GM21447 (cell line): Measurements from ENCODE around the gene PEX14.

Experiments
- ATAC-seq: cut with Tn5 transposase; IDR thresholded peaks from one replicate; pipeline ENCODE4 v1.9.1; 2021; ENCODE audit not compliant: unreplicated experiment

The PEX14 gene

DNA sequence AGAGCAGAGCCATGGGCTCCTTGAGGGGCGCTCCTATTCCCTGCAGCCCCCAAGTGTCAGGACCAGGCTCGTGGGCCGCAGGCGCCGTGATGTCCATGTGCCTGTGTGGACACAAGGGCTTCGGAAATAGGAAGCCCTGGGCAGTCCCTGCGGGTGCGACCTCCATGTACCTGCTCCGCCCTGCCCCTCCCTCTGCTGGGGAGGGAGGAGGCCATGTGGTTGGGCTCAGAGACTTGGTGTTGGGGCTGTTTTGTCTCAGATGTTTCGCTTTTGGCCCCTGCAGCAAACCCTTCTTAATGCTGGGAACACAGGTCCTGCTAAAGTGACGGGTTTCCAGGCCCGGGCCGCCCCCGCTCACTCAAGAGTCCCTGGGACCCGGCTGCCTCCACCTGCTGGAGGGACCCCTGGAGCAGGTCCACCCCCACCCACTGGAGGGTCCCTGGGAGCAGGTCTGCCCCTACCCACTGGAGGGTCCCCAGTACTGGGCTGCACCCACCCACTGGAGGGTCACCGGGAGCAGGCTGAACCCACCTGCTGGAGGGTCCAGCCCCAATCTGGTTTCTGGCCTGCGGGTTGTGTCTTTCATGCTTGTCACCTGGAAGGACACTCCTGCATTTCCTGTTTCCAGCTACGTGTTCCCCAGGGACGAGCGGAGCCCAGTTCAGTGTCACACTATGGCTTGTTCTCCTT is 156.5 kb downstream of the PEX14 start:
- ATAC-seq, result no peak

DNA sequence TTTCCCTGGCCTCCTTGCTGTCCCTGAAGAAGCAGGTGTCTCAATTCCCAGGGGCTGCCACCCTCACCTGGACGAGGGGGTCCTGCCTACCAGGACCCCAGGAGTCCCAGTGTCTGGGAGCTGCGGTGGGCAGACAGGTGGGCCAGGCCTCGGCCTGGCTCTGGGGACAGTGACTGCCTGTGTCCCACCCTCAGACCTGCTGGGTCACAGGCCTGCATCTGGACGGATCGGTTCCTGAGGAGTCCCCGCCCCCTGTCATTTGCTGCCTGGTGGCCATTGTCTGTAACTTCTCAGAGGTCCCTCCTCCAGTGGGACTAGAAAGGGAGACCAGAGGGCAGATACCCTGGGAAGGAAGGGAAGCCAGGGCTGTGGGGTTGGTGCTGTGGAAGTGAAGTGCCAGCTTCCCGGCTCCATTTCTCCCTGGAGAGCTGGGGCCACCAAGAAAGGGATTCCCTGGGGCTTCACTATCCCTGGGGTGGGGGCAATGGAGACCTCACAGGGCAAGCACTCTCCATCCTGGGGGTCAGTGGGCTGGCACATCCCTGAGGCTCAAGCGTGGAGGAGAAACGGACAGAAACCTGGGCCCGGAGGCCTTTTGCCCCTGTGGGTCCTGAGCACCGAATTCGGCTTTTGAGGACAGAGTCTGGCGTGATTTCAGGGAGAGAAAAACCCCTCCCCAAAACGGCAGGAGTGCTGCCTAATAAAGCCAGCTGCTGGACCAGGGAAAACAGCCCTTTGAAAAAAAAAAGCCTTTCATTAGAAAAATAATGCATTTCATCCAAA is 157.3 kb downstream of the PEX14 start:
- ATAC-seq, result no peak

DNA sequence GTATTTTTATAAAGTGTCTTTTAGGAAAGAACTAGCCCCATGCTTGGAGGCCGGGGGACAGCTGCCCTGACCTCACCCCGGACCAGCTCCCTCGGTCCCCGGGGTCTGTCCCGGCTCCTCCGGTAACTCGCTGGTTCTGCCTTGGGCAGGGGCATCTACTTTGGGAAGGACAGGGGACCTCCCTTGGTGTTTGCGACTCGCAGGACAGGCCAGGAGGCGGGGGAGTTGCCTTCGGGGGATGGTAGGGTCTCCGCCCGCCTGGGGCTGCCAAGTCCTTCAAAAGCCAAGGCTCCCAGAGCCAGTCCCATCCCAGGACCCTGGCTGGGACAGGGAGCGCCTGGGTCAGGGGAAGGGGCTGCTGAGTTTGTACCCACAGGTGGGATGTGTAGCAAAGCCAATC is 157.9 kb downstream of the PEX14 start:
- ATAC-seq, result no peak

DNA sequence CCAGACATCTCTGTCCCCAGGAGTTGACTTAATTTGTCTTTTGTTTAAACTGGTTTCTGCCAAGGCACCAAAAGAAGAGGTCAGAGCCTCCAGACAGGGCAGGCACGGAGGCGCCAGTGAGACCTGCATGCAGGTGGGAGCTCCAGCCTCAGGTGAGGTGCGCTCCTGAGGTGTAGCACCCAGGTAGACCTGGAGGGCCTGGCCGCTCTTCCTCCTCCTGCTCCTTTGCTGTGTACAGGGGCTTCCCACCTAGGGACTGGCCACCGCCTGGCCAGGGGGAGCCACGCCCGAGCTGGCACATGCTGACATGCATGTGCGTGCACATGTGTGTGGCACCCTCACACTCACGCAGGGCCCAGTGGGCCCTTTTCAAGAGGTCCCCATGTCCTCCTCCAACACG is 158.7 kb downstream of the PEX14 start:
- ATAC-seq, result no peak

DNA sequence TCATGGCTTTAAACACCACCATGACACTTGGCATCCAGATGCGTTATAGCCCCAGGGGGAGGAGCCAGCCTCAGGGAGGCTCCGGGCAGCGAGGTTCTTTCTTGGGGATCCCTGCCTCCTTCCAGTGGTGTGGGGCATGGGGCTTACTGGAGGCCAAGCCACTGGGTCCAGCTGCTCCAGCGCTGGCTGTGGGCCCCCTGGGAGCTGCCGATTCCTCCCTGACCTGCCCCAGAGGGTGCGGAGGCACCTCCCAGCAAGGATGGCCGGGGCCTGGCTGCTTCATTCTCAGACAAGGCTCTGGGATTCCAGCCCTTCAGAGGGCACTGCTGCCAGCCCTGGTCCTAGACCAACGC is 159.3 kb downstream of the PEX14 start:
- no peak for ATAC-seq

DNA sequence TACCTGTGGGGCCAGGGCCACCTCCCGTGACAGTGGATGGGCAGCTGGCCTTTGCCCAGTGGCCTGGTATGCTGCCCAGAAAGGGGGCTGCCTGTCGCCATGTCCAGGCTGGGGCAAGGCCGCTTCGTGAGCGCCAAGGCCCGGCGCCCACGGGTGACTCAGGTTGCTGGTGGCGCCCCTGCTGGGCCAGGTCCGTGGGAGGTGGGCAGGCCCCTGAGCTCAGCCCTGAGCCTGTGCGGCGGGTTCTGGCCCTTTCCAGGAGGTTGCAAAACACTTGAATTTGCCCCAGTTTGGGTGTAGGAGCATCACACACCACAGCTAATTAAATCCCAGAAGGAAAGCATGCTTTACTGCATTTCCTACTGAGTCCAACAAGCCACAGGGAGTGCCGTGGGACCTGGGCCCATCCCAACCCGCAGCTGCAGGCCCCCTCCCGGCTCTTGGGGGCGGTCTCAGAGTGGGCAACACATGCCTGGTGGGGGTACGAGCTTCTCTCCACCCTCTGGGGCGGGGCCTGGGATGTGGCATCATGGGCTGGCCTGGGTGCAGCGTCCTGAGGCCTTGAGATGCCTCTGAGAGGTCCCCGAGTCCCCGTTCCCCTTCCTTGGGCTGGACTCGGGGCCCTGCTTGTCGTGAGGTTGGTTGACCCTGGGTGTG is 159.8 kb downstream of the PEX14 start:
- ATAC-seq, result no peak

DNA sequence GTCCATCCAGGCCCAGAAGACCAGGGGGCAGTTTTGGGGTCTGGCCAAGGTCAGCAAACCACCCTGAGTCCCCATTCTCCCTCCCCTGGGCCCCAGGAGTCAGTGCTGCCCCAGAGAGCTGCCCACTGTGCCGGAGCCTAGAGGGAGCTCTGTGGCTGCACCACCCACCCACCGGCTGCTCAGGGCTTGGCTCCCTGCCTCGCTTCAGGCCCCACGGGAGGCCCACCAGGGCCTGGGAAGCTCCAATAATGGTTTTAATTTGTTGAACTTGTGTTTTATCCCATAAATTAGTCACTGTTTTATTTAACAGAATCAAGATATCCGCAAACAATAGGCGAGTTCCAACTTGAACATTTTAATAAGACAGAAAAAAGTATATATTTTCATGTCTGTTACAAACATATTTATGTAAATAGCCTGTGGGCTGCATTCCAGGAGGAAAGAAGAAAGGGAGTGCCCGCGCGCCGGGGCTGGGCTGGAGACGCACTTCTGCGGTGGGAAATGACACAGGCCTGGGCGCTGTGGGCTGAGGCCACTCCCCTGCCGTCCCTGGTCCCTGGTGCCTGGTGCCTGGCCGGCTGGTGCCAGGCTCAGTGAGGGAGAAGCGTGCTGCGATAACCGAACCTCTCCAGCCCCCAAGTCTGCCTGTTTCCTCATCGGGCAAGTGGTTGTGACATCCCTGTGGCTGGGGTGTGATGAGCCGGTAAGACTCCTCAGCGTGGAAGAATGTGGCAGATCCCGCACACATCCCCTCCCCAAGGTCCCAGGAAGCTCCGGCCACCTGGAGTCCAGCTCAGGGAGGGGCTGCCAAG is 160.5 kb downstream of the PEX14 start:
- no peak for ATAC-seq

DNA sequence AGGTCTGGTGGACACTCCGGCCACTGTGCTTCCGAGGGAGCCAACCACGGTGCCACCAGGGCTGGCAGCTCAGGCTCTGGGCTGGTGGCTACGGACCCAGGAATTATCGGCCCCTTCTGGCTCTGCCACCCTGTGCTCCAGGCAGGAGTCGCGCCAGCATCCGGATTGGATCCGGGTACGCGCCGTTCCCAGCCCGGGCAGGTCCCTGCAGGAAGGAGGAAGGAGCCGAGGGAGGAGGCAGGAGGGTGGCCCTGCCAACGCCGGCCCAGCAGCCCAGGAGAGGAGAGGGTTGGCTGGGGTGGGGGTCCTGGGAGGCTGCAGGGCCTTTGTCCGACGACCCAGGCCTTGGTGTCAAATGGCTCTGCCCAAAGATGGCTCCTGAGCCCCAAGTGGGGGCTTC is 161.2 kb downstream of the PEX14 start:
- no peak for ATAC-seq

DNA sequence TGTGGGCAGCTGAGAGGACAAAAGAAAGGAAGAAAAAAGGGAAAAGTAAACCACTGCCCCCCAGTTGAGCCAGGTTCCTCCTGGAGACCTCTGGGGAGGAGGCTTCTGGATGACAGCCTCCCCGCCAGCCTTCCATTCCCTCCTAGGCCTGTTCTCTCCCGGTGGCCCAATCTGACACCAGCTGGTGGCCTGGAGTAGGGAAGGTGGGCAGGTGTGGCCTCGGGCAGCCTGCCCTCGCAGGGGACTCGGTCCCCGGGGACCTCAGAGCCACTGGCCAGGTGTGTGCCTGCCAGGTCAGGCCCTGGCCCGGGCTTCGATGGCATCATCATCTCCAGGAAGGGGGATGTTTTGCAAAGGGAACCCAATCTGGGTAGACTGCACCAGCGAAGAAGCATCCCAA is 162.7 kb downstream of the PEX14 start:
- ATAC-seq, result no peak

DNA sequence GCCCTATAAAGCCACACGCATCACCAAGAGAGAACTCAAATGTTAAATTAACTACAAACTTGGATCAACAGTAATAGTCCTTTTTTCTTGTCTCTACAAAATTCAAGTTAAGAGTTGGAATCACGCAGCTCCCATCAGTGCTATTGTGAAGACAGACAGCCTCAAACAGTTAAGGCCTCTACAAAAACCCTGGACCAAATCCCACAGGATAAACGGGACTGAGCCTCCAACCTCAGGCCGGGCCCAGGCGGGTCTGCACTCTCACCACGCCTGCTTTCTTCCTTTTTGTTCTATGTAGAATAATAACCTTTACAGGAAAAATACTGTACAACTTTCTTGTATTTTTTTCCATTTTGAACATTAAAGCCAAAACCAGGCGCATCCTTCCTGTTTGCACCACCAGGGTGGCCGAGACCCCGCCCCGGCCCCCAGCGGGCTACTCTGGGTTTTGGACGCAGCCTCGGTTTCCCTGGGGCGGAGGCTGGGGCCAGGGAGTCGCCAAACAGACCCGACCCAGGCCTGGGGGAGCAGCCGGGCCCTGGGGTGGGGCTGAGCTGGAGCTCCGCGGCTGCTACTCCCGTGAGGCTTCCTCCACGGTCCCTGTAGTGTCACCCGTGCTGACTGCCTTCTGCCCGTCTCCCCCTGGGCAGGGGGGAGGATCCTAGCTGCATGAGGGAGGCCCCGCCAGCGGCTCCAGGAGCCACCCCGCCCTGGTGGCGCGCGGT is 163.2 kb downstream of the PEX14 start:
- ATAC-seq, result no peak

DNA sequence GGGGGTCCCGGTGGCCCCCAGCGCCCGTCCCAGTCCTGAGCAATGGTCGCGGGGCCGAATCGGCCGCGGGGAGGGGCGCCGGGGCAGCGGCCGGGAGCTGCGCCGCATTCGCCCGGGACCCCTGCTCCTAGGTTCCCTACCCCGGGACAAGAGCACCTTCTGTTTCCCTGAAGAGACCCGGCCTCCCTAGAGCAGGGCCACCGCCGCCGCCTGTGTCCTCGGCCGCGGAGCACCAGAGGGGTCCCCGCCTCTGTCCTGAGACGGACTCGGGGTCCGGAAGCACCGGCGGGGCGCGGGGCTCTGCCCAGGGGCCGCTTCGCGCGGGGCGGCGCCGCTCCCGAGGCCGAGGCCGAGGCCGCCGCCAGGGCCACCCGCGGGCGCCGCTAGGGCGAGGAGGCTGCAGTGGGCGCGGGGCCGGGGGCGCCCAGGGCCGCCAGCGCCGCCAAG is 163.8 kb downstream of the PEX14 start:
- no peak for ATAC-seq

DNA sequence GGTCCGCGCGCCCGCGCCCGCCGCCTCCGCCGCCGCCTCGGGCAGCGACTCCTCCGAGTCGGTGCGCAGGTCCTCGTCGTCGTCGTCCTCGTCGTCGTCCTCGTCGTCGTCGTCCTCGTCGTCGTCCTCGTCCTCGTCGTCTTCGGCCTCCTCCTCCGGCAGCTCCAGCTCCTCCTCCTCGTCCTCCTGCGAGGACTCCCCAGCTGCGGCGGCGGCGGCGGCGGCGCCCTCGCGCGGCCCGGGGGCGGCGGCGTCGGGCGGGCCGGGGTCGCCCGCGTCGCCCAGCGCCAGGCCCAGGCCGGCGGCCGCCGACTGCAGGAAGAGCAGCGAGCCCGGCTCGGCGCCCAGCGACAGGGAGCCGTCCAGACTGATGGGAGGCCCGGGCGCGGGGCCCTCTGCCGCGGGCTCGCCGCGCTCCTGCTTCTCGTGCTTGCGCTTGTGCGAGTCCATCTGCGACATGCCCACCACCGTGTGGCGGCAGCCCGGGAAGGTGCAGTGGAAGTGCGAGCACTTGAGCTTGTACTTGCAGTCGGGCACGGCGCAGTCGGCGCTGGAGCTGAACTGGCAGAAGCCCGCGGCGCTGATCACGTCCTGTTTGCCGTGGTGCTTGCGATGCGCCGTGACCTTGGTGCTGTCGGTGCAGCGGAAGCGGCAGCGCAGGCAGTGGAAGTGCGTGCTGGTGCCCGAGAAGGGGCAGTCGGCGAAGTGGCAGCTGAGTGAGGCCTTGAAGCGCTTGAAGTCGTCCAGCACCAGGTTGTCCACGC is 164.4 kb downstream of the PEX14 start:
- no peak for ATAC-seq

DNA sequence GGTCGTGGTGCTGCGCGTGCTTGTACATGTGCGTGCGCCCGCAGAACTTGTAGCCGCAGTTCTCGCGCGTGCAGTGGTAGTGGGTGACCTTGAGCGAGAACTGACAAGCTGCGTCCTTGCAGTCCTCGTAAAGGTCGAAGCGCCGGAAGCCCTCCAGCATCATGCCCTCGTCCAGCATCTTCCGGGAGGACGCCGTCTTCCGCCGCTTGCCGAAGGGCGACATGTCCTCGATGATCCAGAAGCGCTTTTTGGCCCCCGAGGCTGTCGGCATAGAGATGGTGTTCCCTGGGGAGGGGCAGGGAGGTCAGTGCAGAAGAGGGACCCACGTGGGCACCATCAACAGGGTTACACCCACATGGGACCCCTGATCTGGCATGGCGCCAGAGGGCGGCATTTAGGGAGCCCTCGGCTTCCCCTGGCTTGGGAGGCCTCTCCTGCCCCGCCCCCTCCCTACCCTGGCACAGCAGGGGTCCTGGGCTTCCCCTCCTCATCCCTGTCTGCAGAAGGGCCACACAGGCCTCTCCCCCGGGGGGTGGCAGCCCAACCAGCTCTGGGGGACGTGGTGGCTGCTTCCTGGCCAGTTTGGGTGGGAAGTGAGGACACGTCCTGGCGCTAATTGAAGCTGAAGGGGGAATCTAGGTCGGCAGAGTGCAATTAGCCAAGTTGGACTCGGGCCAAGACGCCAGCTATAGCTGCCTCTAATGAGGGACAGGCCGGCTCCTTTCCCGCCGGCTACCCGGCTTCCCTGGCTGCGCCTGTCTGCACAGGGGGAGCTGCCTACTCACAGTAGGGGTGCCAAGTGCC is 165.2 kb downstream of the PEX14 start:
- no peak for ATAC-seq

DNA sequence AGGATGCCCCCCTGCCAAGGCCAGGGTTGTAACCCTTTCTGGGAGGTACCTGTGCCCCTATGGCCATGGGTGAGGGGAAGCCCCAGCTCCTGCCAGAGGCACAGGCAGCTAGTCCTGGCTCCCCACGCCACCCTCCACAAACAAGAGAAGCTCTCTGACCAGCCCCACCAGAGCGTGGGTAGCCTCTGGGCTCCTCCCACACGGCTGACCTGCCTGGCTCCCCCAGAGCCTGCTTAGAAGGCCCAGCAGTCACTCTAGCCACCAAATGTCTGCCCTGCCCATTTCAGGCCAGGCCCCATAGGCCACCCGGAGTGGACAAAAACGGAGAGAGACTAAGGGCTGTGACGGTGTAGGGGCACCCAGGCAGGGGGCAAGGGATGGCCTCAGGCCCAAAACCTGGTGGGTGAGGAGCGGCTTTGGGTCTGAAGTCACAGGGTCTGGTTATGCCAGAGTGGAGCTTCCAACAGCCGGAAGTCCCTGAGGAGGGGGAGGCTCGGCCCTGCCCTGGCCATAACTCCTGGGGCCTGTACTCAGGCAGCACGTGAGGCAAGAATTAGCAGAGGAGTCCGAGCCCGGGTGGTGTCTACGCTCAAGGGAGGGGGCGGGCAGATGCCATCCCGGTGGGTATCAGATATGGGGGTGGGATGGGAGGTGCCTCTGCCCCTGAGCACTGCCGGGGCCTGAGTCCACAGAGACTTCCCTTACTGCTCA is 166.2 kb downstream of the PEX14 start:
- no peak for ATAC-seq

DNA sequence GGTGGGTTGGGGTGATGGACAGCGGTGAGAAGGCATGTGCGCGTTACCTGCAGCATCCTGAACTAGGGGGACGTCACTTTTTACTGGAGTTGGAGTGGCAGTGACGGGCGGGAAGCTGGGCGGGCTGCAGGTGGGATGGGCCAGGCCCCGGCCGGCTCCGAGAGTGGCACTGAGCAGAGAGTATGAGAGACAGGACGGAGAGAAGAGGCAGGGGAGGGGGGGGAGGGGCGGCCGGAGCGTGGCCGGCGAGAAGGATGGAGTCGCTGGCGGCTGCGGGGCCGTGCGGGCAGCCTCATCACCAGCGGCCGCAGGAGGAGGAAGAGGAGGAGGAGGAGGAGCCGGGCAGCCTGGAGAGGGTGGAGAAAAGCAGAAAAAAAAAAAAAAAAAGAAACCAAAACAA is 167.2 kb downstream of the PEX14 start:
- no peak for ATAC-seq

DNA sequence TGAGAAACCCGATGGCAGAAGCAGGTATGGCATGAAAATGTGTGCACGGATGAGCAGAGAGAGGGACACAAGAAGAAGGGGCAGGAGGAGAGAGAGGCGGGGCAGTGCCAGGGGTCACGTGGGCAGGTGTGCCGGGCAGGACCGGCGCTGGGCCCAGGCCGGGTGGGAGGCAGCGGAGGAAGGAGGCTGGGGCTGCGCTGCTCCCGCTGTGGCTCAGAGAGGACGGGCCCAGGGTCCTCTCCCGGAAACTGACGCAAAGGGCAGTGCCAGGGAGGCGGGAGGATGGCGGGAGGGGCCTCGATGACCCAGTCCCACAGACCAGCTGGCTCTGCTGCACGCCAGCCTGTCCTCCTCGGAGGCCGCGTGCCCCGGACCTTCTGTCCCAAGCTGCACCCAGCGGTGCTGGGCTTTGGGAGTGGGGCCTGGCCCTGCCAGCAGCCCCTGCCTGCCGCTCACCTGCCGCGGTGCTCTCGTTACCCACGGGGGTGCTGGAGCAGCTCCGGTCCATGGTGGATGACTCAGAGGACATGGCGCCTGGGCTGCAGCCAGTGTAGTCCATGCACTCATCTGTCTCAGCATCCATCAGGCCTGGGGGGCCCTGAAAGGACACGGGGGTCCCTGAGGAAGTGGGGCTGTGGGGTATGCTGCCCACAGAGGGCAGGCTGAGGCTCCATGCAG is 167.8 kb downstream of the PEX14 start:
- ATAC-seq, result no peak

DNA sequence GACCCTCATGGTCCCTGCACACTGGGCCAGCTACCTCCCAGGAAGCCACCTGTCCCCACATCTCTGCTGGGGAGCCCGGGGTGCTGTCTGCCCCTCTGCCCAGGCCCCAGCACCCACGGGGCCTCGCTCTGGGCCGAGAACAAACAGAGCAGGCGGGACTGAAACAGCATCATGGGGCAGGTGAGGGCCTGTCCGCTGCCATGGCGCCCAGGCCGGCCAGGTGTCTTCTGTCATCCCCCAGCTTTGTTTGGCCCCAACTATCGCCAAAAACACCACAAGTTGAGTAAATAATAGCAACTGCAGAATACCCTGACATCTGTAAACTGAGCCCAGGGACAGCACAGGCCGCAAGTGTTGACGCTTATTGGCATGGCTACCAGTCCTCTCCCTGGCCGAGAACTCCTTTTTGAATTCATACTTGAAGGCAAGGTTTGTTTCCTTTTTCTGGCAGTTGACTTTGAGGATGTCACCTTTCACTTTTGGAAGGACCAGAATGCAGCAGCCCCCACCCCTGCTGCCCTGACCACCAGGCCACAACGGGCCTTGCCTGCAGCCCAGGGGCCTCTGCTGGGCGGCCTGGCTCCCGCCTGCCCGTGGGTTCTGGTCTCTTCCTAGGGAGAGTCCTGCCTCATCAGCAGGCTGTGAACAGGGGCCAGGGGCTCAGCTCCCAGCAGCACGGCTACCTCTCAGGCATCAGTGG is 169.0 kb downstream of the PEX14 start:
- ATAC-seq, result no peak
